Astrocyte (in vitro differentiated cells and primary cell): ENCODE measurements around the gene MYBPHL. TPM values are rescaled to one million over a fixed set of nuclear protein-coding genes. Genes with fewer than 3 reads are reported as not detected.

ENCODE experiments used
- DNase-seq: peaks from one replicate; pipeline ENCODE4 v3.0.0-alpha.2; 2010; ENCODE audit warnings: low read depth
- FAIRE-seq: peaks from 2 replicates; lab custom pipeline; 2011; peaks lifted over from hg19 to GRCh38; lab: Jason Lieb, UNC
- H2AFZ ChIP-seq: 2 replicates; pipeline ENCODE4 v1.6.0; 2012; ENCODE audit warnings: low read depth, low read length, inconsistent platforms
- H3K27ac ChIP-seq: 2 replicates; pipeline ENCODE4 v1.5.1; 2011; ENCODE audit warnings: low read depth, low read length, inconsistent platforms
- H3K27me3 ChIP-seq: 2 replicates; pipeline ENCODE4 v1.6.0; 2011; ENCODE audit warnings: low read length, inconsistent platforms; ENCODE audit not compliant: insufficient read depth
- H3K36me3 ChIP-seq: 2 replicates; pipeline ENCODE4 v1.5.1; 2011; ENCODE audit warnings: low read length, inconsistent platforms; ENCODE audit not compliant: insufficient read depth
- H3K4me1 ChIP-seq: 2 replicates; pipeline ENCODE4 v1.5.1; 2011; ENCODE audit warnings: low read length, inconsistent platforms; ENCODE audit not compliant: insufficient read depth
- H3K4me2 ChIP-seq: 2 replicates; pipeline ENCODE4 v1.6.0; 2012; ENCODE audit warnings: low read length, inconsistent platforms
- H3K4me3 ChIP-seq: 2 replicates; pipeline ENCODE4 v1.5.1; 2011; ENCODE audit warnings: low read depth, mild to moderate bottlenecking, low read length, inconsistent platforms; ENCODE audit not compliant: insufficient read depth
- H3K79me2 ChIP-seq: 2 replicates; pipeline ENCODE4 v1.6.0; 2012; ENCODE audit warnings: mild to moderate bottlenecking, low read length, inconsistent platforms; ENCODE audit not compliant: insufficient read depth
- H3K9ac ChIP-seq: 2 replicates; pipeline ENCODE4 v1.6.0; 2012; ENCODE audit warnings: mild to moderate bottlenecking, low read length, inconsistent platforms
- H3K9me3 ChIP-seq: 2 replicates; pipeline ENCODE4 v1.5.1; 2012; ENCODE audit warnings: low read depth, mild to moderate bottlenecking, low read length, inconsistent platforms; ENCODE audit not compliant: insufficient read depth
- H4K20me1 ChIP-seq: 2 replicates; pipeline ENCODE4 v1.6.0; 2012; ENCODE audit warnings: low read length, inconsistent platforms; ENCODE audit not compliant: insufficient read depth
- H3K27ac Mint-ChIP-seq: one replicate; pipeline ENCODE4 v1.8.0; 2021; ENCODE audit warnings: mild to moderate bottlenecking, mixed read lengths; ENCODE audit not compliant: unreplicated experiment
- H3K27me3 Mint-ChIP-seq: one replicate; pipeline ENCODE4 v1.8.0; 2021; ENCODE audit warnings: low read depth, mixed read lengths; ENCODE audit not compliant: unreplicated experiment
- H3K36me3 Mint-ChIP-seq: one replicate; pipeline ENCODE4 v1.8.0; 2021; ENCODE audit warnings: low read depth, mixed read lengths; ENCODE audit not compliant: unreplicated experiment
- H3K4me1 Mint-ChIP-seq: one replicate; pipeline ENCODE4 v1.8.0; 2021; ENCODE audit warnings: low read depth, mixed read lengths; ENCODE audit not compliant: unreplicated experiment
- H3K4me3 Mint-ChIP-seq: one replicate; pipeline ENCODE4 v1.8.0; 2021; ENCODE audit warnings: mild to moderate bottlenecking, moderate library complexity, mixed read lengths; ENCODE audit not compliant: unreplicated experiment
- H3K9me3 Mint-ChIP-seq: one replicate; pipeline ENCODE4 v1.8.0; 2021; ENCODE audit warnings: mild to moderate bottlenecking, mixed read lengths; ENCODE audit not compliant: unreplicated experiment
- EZH2 ChIP-seq: IDR thresholded peaks from 2 replicates; pipeline ENCODE4 v1.6.1; 2012; ENCODE audit warnings: mild to moderate bottlenecking, low read length, inconsistent platforms; ENCODE audit not compliant: insufficient read depth
- total RNA-seq: library from RNA; stranded (reverse); gene quantifications from 2 replicates; pipeline ENCODE4 v1.2.1, GENCODE V29; 2021
- TF ChIP-seq, protein P1 (sequence below): IDR thresholded peaks from 2 replicates; pipeline ENCODE4 v1.5.1; 2011; ENCODE audit warnings: low read depth, mild to moderate bottlenecking, inconsistent platforms, low read length, moderate library complexity; ENCODE audit not compliant: insufficient read depth

Gene MYBPHL
- total RNA-seq, 1 donor from 2014 or later = not detected

DNA sequence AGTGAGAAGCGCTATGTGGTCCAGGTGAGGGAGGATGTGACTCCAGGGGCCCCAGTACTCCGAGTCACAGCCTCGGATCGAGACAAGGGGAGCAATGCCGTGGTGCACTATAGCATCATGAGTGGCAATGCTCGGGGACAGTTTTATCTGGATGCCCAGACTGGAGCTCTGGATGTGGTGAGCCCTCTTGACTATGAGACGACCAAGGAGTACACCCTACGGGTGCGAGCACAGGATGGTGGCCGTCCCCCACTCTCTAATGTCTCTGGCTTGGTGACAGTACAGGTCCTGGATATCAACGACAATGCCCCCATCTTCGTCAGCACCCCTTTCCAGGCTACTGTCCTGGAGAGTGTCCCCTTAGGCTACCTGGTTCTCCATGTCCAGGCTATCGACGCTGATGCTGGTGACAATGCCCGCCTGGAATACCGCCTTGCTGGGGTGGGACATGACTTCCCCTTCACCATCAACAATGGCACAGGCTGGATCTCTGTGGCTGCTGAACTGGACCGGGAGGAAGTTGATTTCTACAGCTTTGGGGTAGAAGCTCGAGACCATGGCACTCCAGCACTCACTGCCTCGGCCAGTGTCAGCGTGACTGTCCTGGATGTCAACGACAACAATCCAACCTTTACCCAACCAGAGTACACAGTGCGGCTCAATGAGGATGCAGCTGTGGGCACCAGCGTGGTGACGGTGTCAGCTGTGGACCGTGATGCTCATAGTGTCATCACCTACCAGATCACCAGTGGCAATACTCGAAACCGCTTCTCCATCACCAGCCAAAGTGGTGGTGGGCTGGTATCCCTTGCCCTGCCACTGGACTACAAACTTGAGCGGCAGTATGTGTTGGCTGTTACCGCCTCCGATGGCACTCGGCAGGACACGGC is 55.3 kb downstream of the MYBPHL start:
- peaks cover 26% of the 10 kb centered on the region for H3K4me1 ChIP-seq
- no peak overlapping the region for H3K4me2 ChIP-seq
- peak overlapping the region; percentile 69 for H3K4me3 Mint-ChIP-seq
- peaks cover 9% of the 10 kb centered on the region for H3K36me3 Mint-ChIP-seq
- H3K27ac ChIP-seq = no peak overlapping the region
- no peaks in the 10 kb centered on the region for H3K36me3 ChIP-seq
- H3K9me3 Mint-ChIP-seq = no peaks in the 10 kb centered on the region
- H3K4me3 ChIP-seq = no peak overlapping the region
- FAIRE-seq = no peak
- no peaks in the 10 kb centered on the region for H4K20me1 ChIP-seq
- peaks cover 6% of the 10 kb centered on the region for H3K27me3 Mint-ChIP-seq
- TF ChIP-seq, protein P1, sequence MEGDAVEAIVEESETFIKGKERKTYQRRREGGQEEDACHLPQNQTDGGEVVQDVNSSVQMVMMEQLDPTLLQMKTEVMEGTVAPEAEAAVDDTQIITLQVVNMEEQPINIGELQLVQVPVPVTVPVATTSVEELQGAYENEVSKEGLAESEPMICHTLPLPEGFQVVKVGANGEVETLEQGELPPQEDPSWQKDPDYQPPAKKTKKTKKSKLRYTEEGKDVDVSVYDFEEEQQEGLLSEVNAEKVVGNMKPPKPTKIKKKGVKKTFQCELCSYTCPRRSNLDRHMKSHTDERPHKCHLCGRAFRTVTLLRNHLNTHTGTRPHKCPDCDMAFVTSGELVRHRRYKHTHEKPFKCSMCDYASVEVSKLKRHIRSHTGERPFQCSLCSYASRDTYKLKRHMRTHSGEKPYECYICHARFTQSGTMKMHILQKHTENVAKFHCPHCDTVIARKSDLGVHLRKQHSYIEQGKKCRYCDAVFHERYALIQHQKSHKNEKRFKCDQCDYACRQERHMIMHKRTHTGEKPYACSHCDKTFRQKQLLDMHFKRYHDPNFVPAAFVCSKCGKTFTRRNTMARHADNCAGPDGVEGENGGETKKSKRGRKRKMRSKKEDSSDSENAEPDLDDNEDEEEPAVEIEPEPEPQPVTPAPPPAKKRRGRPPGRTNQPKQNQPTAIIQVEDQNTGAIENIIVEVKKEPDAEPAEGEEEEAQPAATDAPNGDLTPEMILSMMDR = no peak
- peaks cover 4% of the 10 kb centered on the region for H3K79me2 ChIP-seq
- no peak overlapping the region for H2AFZ ChIP-seq
- no peaks in the 10 kb centered on the region for H3K9me3 ChIP-seq
- H3K27ac Mint-ChIP-seq = no peak overlapping the region
- H3K4me1 Mint-ChIP-seq = peaks cover 11% of the 10 kb centered on the region
- DNase-seq = no peak
- H3K9ac ChIP-seq = no peak overlapping the region
- H3K27me3 ChIP-seq = no peaks in the 10 kb centered on the region

DNA sequence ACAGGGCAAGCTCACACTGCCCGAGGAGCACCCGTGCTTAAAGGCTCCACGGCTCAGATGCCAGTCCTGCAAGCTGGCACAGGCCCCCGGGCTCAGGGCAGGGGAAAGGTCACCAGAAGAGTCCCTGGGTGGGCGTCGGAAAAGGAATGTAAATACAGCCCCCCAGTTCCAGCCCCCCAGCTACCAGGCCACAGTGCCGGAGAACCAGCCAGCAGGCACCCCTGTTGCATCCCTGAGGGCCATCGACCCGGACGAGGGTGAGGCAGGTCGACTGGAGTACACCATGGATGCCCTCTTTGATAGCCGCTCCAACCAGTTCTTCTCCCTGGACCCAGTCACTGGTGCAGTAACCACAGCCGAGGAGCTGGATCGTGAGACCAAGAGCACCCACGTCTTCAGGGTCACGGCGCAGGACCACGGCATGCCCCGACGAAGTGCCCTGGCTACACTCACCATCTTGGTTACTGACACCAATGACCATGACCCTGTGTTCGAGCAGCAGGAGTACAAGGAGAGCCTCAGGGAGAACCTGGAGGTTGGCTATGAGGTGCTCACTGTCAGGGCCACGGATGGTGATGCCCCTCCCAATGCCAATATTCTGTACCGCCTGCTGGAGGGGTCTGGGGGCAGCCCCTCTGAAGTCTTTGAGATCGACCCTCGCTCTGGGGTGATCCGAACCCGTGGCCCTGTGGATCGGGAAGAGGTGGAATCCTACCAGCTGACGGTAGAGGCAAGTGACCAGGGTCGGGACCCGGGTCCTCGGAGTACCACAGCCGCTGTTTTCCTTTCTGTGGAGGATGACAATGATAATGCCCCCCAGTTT is 56.1 kb downstream of the MYBPHL start:
- H3K9me3 Mint-ChIP-seq = no peaks in the 10 kb centered on the region
- no peak overlapping the region for H3K27ac ChIP-seq
- H3K27ac Mint-ChIP-seq = no peak overlapping the region
- peaks cover 6% of the 10 kb centered on the region for H3K27me3 Mint-ChIP-seq
- FAIRE-seq = no peak
- peaks cover 9% of the 10 kb centered on the region for H3K36me3 Mint-ChIP-seq
- peaks cover 26% of the 10 kb centered on the region for H3K4me1 ChIP-seq
- peak overlapping the region; percentile 55 for H3K4me3 ChIP-seq
- H2AFZ ChIP-seq = peak overlapping the region; percentile 63
- no peaks in the 10 kb centered on the region for H4K20me1 ChIP-seq
- H3K27me3 ChIP-seq = no peaks in the 10 kb centered on the region
- TF ChIP-seq EZH2 = no peak
- TF ChIP-seq, protein P1 = no peak
- H3K4me1 Mint-ChIP-seq = peaks cover 11% of the 10 kb centered on the region
- peak overlapping the region; percentile 82 for H3K4me2 ChIP-seq
- H3K36me3 ChIP-seq = no peaks in the 10 kb centered on the region
- H3K4me3 Mint-ChIP-seq = peak overlapping the region; percentile 62
- H3K9ac ChIP-seq = no peak overlapping the region
- H3K9me3 ChIP-seq = no peaks in the 10 kb centered on the region
- no peak for DNase-seq
- H3K79me2 ChIP-seq = peaks cover 2% of the 10 kb centered on the region
